GM12891 (cell line): Measurements from ENCODE around the gene BAK1.

Experiments
- DNase-seq: peaks from one replicate; pipeline ENCODE4 v3.0.0; 2011; ENCODE audit warnings: low spot score; ENCODE audit not compliant: insufficient read length
- FAIRE-seq: peaks from 2 replicates; lab custom pipeline; 2011; peaks lifted over from hg19 to GRCh38; lab: Jason Lieb, UNC
- PAX5 ChIP-seq: IDR thresholded peaks from 2 replicates; pipeline ENCODE4 v1.6.1; 2011; ENCODE audit warnings: low read length, moderate library complexity, mild to moderate bottlenecking; ENCODE audit not compliant: insufficient read depth, severe bottlenecking
- POLR2A ChIP-seq: IDR thresholded peaks from 2 replicates; pipeline ENCODE4 v1.6.1; 2011; ENCODE audit warnings: low read depth, low read length, control low read depth
- POLR2AphosphoS5 ChIP-seq: IDR thresholded peaks from 2 replicates; pipeline ENCODE4 v1.6.1; 2011; ENCODE audit warnings: low read depth, low read length, control low read depth
- POU2F2 ChIP-seq: IDR thresholded peaks from 2 replicates; pipeline ENCODE4 v1.6.1; 2011; ENCODE audit warnings: low read depth, mild to moderate bottlenecking, control low read depth, low read length, moderate library complexity
- SPI1 ChIP-seq: IDR thresholded peaks from 2 replicates; pipeline ENCODE4 v1.6.1; 2011; ENCODE audit warnings: low read depth, low read length, control low read depth
- TAF1 ChIP-seq: IDR thresholded peaks from 2 replicates; pipeline ENCODE4 v1.6.1; 2011; ENCODE audit warnings: low read depth, low read length, control low read depth

The BAK1 gene

DNA sequence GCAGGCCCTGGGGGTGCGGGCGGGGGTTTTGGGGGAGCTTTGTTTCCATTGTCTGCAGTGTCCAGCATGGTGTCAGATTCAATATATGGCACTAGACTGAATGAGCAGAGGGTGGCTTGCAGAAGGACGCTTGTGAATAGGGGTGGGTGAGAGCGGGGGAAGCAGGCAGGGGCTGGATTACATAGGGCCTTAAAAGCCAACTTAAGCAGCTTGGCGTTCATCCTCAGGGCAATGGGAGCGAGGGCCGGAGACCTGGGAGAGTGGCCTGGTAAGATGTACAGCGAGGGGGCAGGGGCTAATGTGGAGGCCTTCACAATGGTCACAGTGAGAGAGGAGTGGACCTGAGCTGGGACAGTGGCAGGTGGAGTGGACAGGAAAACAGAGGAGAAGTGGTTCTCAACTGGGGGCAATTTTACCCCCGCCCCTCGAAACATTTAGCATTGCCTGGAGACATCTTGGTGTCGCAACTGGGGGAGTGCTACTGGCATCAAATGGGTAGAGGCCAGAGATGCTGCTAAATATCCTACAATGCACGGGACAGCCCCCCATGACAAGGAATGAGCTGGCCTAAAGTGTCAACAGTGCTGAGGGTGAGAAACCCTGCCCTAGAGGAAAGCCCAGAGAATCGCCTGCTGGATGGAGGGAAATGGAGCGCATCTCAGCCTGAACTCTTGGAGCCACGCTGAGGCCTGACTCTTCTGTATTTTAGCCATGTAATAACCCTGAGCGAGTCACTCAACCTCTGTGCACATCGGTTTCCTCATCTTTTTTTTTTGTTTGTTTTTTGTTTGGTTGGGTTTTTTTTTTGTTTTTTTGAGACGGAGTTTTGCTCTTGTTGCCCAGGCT lies 15.1 kb upstream of the BAK1 start:
- FAIRE-seq (no peak), DNase-seq (no peak)

DNA sequence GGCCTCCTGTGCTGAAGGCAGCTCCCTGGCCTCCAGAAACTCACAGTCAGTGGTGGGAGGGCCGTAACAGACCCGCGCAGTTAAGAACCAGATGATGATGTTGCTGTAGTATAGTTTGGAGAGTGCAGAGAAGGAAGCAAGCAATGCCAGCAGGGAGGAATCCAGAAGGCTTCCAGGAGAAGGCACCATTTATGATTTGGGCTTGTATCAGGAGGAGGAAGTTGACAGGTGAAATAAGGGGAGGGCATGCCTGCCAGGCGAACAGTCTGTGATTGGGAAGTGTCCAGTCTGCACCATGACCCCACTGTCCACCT lies 13.3 kb upstream of the BAK1 start:
- FAIRE-seq (no peak), DNase-seq (no peak)
- TF ChIP-seq POLR2A (no peak), TAF1 (no peak), POLR2AphosphoS5 (no peak), POU2F2 (no peak), PAX5 (no peak), SPI1 (no peak)

More for the DNA sequence above, 15.1 kb upstream of the BAK1 start:
- TF ChIP-seq POLR2AphosphoS5 = no peak
- no peak for TF ChIP-seq SPI1
- TF ChIP-seq TAF1 = no peak
- TF ChIP-seq POLR2A = no peak
- no peak for TF ChIP-seq POU2F2
- no peak for TF ChIP-seq PAX5

DNA sequence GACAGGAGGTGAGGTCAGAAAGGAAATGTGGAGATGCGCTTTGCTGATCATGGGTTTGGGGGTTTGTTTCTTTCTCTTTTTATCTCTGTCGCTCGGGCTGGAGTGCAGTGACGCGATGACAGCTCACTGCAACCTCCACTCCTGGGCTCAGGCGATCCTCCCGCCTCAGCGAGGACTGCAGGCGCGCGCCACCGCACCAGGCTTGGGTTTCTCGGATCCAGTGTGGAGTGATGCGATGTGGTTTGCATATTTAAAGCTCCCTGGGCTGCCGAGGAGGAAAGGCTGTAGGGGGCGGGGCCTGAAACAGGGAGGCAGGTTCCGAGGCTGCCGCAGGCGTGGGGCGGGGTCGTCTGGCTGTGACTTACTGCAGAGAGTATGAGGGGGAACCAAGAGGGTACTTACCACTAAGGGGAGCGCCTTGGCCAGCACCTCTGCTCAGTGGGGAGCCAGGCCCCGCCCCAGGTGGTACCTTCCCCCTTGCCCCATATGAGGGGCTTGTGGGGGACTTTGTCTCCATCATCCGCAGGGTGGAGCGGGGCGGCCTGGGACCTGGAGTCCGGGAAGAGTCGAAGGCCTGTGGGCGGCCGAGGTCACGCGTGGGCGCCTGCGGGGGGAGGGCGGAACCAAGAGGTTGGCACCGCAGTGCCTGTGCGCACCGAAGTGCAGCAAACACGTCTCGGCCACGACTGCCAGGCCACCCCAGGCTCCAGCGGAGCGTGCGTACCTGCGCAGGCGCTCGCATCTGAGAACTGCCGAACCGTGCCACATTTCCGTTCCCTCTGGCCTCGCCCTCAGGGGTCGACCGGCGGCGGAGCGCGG lies 12.7 kb upstream of the BAK1 start:
- peak; percentile 67 for DNase-seq
- peak; percentile 94 for FAIRE-seq
- TF ChIP-seq POLR2AphosphoS5 (no peak), SPI1 (no peak), POU2F2 (peak; percentile 74; the same call in 1 of the 2 replicates), PAX5 (peak; percentile 95), POLR2A (no peak)

GRCh38 chr6:33592280-33592594 lies 12.2 kb upstream of the BAK1 start:
- DNase-seq = no peak
- TF ChIP-seq POLR2AphosphoS5 (no peak), SPI1 (no peak), POU2F2 (no peak)
- no peak for FAIRE-seq

- TF ChIP-seq POU2F2 (no peak), TAF1 (no peak), PAX5 (no peak), POLR2A (no peak), SPI1 (no peak), POLR2AphosphoS5 (no peak)
- DNase-seq (no peak), FAIRE-seq (peak; percentile 33)
Observed at GRCh38 chr6:33591424-33592032, 11.5 kb upstream of the BAK1 start.

DNA sequence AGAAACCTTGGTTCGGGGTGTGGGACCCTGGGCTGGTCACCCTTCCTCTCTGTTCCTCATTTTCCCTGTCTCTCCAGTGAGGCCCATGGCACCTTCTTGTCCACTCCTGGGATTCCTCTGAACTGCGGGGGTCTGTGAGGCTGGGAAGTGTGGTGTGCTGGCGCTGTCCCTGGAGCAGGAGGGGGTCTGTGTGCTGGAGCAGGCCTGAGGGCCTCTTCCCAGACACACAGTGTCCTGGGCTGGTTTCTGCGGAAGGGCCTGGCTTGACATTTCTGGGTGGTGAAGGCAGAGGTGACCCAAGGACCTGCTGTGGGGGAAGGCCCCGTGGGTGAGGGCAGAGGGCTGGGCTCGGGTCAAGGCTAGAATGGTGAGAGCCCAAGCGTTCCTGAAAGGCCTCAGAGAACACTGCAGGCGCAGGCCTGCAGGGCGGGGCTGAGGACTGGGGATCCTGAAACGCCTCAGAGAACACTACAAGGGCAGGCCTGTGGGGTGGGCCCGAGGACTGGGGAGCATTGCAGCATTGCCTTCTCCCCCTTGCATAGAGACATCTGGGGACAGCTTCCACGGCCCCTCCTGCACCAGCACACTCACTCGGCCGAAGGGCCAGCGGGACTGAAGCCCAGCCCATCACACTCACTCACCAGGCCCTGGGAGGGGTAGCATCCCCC lies 10.6 kb upstream of the BAK1 start:
- no peak for DNase-seq
- TF ChIP-seq POLR2A (no peak), SPI1 (no peak), POU2F2 (no peak), TAF1 (no peak), PAX5 (no peak), POLR2AphosphoS5 (no peak)
- FAIRE-seq = peak; percentile 80

GRCh38 chr6:33589731-33590530 lies 9.9 kb upstream of the BAK1 start:
- FAIRE-seq (peak; percentile 72), DNase-seq (peak; percentile 58)
- TF ChIP-seq POLR2A (no peak), SPI1 (peak; percentile 2; the same call in 1 of the 2 replicates)

GRCh38 chr6:33589392-33589730 lies 9.3 kb upstream of the BAK1 start:
- FAIRE-seq (no peak), DNase-seq (no peak)
- TF ChIP-seq SPI1 (no peak), TAF1 (no peak), POU2F2 (no peak), PAX5 (no peak), POLR2A (no peak), POLR2AphosphoS5 (no peak)

- no peak for DNase-seq
- TF ChIP-seq TAF1 = no peak
- TF ChIP-seq POU2F2 = no peak
- TF ChIP-seq SPI1 = no peak
- TF ChIP-seq POLR2A = no peak
- TF ChIP-seq POLR2AphosphoS5 = no peak
- FAIRE-seq = no peak
Observed at GRCh38 chr6:33588894-33589293, 8.8 kb upstream of the BAK1 start.
